ENCODE measurements around the gene SQSTM1. TPM values are rescaled to one million over a fixed set of nuclear protein-coding genes. Genes with fewer than 3 reads are reported as not detected.

Gene SQSTM1
- total RNA-seq, 1 donor from 2014 or later, result 27.6 TPM

- H2AFZ ChIP-seq (replicated peaks), result no peak overlapping the region
- H3K27me3 Mint-ChIP-seq (ENCODE audit: insufficient read depth, low read depth), result peaks cover 20% of the 10 kb centered on the region
- peaks cover 26% of the 10 kb centered on the region for H3F3A ChIP-seq (ENCODE audit: low read depth)
- no peaks in the 10 kb centered on the region for H3K36me3 ChIP-seq
- peaks cover 29% of the 10 kb centered on the region for H4K20me1 ChIP-seq (ENCODE audit: low read depth)
- no peaks in the 10 kb centered on the region for H3K79me2 ChIP-seq (ENCODE audit: low read depth)
- H3K9me3 Mint-ChIP-seq, result no peaks in the 10 kb centered on the region
- H3K27me3 ChIP-seq, result peaks cover 20% of the 10 kb centered on the region
- H3K4me3 Mint-ChIP-seq, result peak overlapping the region; percentile 79
- H3K9ac ChIP-seq, result no peak overlapping the region
- peak overlapping the region; percentile 72 for H3K27ac Mint-ChIP-seq
- peak overlapping the region; percentile 67 for H3K4me3 ChIP-seq
- peaks cover 7% of the 10 kb centered on the region for H3K4me1 Mint-ChIP-seq
- H3K4me1 ChIP-seq, result peaks cover 1% of the 10 kb centered on the region
- peaks cover 15% of the 10 kb centered on the region for H3K36me3 Mint-ChIP-seq
- no peak for TF ChIP-seq EZH2phosphoT487 (IDR thresholded peaks at IDR 0.05)
- no peak for TF ChIP-seq CTCF (IDR thresholded peaks at IDR 0.05)
- TF ChIP-seq EZH2 (IDR thresholded peaks at IDR 0.05), result no peak
- H3K9me3 ChIP-seq (ENCODE audit: low read depth), result no peaks in the 10 kb centered on the region
- DNase-seq (ENCODE audit: low spot score), result no peak
- H3K4me2 ChIP-seq, result peak overlapping the region; percentile 98
- no peak overlapping the region for H3K27ac ChIP-seq
These were observed 23.7 kb upstream of the SQSTM1 start for GRCh38 chr5:179796877-179797608.

- DNase-seq (ENCODE audit: low spot score), result no peak
- H3K9me3 ChIP-seq (ENCODE audit: low read depth), result no peaks in the 10 kb centered on the region
- H3K9ac ChIP-seq, result no peak overlapping the region
- TF ChIP-seq EZH2 (IDR thresholded peaks at IDR 0.05) (no peak), EZH2phosphoT487 (IDR thresholded peaks at IDR 0.05) (no peak), CTCF (IDR thresholded peaks at IDR 0.05) (no peak)
- peaks cover 4% of the 10 kb centered on the region for H3K79me2 ChIP-seq (ENCODE audit: low read depth)
- no peak overlapping the region for H3K27ac ChIP-seq
- Mint-ChIP-seq H3K4me1 (peaks cover 12% of the 10 kb centered on the region), H3K4me3 (peak overlapping the region; percentile 55), H3K36me3 (peaks cover 17% of the 10 kb centered on the region), H3K9me3 (no peaks in the 10 kb centered on the region), H3K27ac (no peak overlapping the region), H3K27me3 (ENCODE audit: insufficient read depth, low read depth) (peaks cover 19% of the 10 kb centered on the region)
- no peak overlapping the region for H2AFZ ChIP-seq (replicated peaks)
- H4K20me1 ChIP-seq (ENCODE audit: low read depth), result peaks cover 36% of the 10 kb centered on the region
- H3K4me2 ChIP-seq, result no peak overlapping the region
- no peaks in the 10 kb centered on the region for H3K36me3 ChIP-seq
- H3F3A ChIP-seq (ENCODE audit: low read depth), result peaks cover 33% of the 10 kb centered on the region
- no peak overlapping the region for H3K4me3 ChIP-seq
- H3K27me3 ChIP-seq, result peaks cover 20% of the 10 kb centered on the region
- H3K4me1 ChIP-seq, result peaks cover 8% of the 10 kb centered on the region
These were observed 23.0 kb upstream of the SQSTM1 start for GRCh38 chr5:179797741-179798140.

- no peak overlapping the region for H3K27ac Mint-ChIP-seq
- peaks cover 35% of the 10 kb centered on the region for H3F3A ChIP-seq (ENCODE audit: low read depth)
- no peak overlapping the region for H3K4me3 Mint-ChIP-seq
- peaks cover 5% of the 10 kb centered on the region for H3K79me2 ChIP-seq (ENCODE audit: low read depth)
- no peak overlapping the region for H3K9ac ChIP-seq
- H3K4me1 Mint-ChIP-seq, result peaks cover 14% of the 10 kb centered on the region
- no peak for TF ChIP-seq CTCF (IDR thresholded peaks at IDR 0.05)
- TF ChIP-seq EZH2 (IDR thresholded peaks at IDR 0.05), result no peak
- no peak for TF ChIP-seq EZH2phosphoT487 (IDR thresholded peaks at IDR 0.05)
- H3K9me3 Mint-ChIP-seq, result no peaks in the 10 kb centered on the region
- DNase-seq (ENCODE audit: low spot score), result no peak
- no peaks in the 10 kb centered on the region for H3K9me3 ChIP-seq (ENCODE audit: low read depth)
- no peak overlapping the region for H3K27ac ChIP-seq
- no peak overlapping the region for H3K4me3 ChIP-seq
- peaks cover 41% of the 10 kb centered on the region for H4K20me1 ChIP-seq (ENCODE audit: low read depth)
- H3K4me2 ChIP-seq, result no peak overlapping the region
- H3K36me3 ChIP-seq, result no peaks in the 10 kb centered on the region
- H2AFZ ChIP-seq (replicated peaks), result no peak overlapping the region
- peaks cover 18% of the 10 kb centered on the region for H3K36me3 Mint-ChIP-seq
- H3K27me3 Mint-ChIP-seq (ENCODE audit: insufficient read depth, low read depth), result peaks cover 19% of the 10 kb centered on the region
- peaks cover 13% of the 10 kb centered on the region for H3K4me1 ChIP-seq
- H3K27me3 ChIP-seq, result peaks cover 20% of the 10 kb centered on the region
These were observed 22.4 kb upstream of the SQSTM1 start for GRCh38 chr5:179798144-179798770.

All from neural progenitor cell (in vitro differentiated cells).